HG03565 (cell line): ENCODE results near the gene ENPEP.
"Not testable (repeated sequence)": the region's sequence is repeated elsewhere in the genome, so short reads cannot be mapped to it uniquely, and the experiment has no call there.

ENCODE experiments used
- ATAC-seq: cut with Tn5 transposase; IDR thresholded peaks from one replicate; pipeline ENCODE4 v1.9.1; 2021; ENCODE audit warnings: mild to moderate bottlenecking, moderate library complexity; ENCODE audit not compliant: unreplicated experiment

Gene ENPEP

GRCh38 chr4:110475881-110476818 is at the start of gene ENPEP:
Gene ENPEP, plus strand, starts transcription at chr4:110476155. Its CDS starts 260 bp downstream, at chr4:110476415.
- no peak for ATAC-seq

- not testable (repeated sequence) for ATAC-seq
These were observed 44.1 kb upstream of the ENPEP start for GRCh38 chr4:110431805-110432204.

- ATAC-seq, result not testable (repeated sequence)
These were observed 38.7 kb upstream of the ENPEP start for GRCh38 chr4:110437292-110437691.

- not testable (repeated sequence) for ATAC-seq
These were observed 36.7 kb upstream of the ENPEP start for GRCh38 chr4:110439209-110439608.

- no peak for ATAC-seq
These were observed 33.6 kb upstream of the ENPEP start for GRCh38 chr4:110442309-110442708.

GRCh38 chr4:110442788-110443187 is 33.2 kb upstream of the ENPEP start:
- no peak for ATAC-seq

- no peak for ATAC-seq
These were observed 26.0 kb upstream of the ENPEP start for GRCh38 chr4:110449947-110450346.

GRCh38 chr4:110452546-110452945 is 23.4 kb upstream of the ENPEP start:
- ATAC-seq, result no peak

GRCh38 chr4:110454441-110454840 is 21.5 kb upstream of the ENPEP start:
- ATAC-seq, result no peak

- ATAC-seq, result no peak
These were observed 17.3 kb upstream of the ENPEP start for GRCh38 chr4:110458494-110459266.

GRCh38 chr4:110460074-110460746 is 15.7 kb upstream of the ENPEP start:
- no peak for ATAC-seq

- ATAC-seq, result no peak
These were observed 8.6 kb upstream of the ENPEP start for GRCh38 chr4:110467400-110467799.

GRCh38 chr4:110472583-110473329 is 3.2 kb upstream of the ENPEP start:
- no peak for ATAC-seq

- no peak for ATAC-seq
These were observed 1.5 kb upstream of the ENPEP start for GRCh38 chr4:110474481-110474880.

- not testable (repeated sequence) for ATAC-seq
These were observed 875 bp upstream of the ENPEP start for GRCh38 chr4:110475080-110475479.

- no peak for ATAC-seq
These were observed 1.9 kb downstream of the ENPEP start for GRCh38 chr4:110477836-110478235.

- ATAC-seq, result no peak
These were observed 4.1 kb downstream of the ENPEP start for GRCh38 chr4:110480031-110480549.

GRCh38 chr4:110480746-110481271 is 4.9 kb downstream of the ENPEP start:
- ATAC-seq, result no peak

- no peak for ATAC-seq
These were observed 7.6 kb downstream of the ENPEP start for GRCh38 chr4:110483516-110483915.

GRCh38 chr4:110484029-110484428 is 8.1 kb downstream of the ENPEP start:
- peak; percentile 99 for ATAC-seq
